ENCODE measurements around the gene OSCAR.

OSCAR gene

DNA sequence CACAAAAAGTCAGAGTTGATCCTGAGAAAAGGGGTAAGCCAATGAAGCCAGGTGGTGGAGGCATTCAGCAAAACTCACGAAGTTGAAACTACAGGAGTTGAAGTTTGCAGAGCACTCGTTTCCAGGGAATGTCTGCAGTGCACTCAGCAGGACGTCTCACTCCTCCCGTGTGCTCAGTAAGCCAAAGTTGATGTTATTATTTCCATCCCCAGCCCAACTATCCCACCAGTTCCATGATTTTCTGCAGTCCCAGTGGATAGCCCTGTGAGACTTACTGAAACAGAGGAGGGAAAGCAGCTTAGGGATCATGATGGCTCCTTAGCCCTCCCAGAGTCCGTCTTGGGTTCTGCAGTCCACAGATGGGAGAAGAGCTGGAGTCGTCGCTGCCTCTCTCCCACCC, 19.6 kb downstream of the OSCAR start, which contains the start of gene TARM1:
TSS of gene TARM1 (minus strand) at position 334 of the 400 bp plus-strand sequence. CDS start at position 309, 25 bp downstream.
- DNase-seq: no peak

DNA sequence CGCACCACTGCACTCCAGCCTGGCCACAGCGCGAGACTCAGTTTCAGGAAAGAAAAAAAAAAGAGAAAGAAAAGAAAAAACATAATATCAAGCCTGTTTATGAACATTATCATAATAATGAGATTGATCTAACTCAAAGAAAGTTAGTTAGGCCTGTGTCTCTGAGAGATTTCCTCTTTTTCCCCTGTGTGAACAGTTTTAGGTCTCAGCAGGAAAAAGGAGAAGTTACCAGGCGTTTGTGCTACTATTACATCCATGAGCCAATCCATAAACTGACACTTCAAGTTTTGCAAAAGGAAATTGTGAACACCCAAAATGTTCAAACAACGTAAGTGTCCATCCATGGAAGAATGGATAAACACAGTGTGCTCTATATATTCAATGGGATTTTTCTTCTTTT, 23.3 kb downstream of the OSCAR start:
- no peak for DNase-seq

DNA sequence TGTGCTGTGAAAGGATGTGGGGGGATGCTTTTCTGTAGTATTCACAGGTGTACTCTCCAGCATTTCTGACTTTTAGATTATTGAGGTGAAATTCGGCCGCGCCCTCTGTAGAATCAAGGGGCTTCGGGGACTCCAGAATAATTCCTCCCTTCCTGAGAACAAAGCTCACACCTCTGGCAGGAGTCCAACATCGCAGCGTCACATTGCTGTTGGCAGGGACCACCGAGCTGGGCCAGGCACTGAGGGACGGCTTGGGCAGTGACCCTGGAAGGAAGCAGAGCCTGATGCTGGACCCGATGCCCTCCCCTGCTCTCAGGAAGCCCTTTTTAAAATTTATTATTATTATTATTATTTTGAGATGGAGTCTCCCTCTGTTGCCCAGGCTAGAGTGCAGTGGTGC, 25.8 kb downstream of the OSCAR start:
- no peak for DNase-seq

DNA sequence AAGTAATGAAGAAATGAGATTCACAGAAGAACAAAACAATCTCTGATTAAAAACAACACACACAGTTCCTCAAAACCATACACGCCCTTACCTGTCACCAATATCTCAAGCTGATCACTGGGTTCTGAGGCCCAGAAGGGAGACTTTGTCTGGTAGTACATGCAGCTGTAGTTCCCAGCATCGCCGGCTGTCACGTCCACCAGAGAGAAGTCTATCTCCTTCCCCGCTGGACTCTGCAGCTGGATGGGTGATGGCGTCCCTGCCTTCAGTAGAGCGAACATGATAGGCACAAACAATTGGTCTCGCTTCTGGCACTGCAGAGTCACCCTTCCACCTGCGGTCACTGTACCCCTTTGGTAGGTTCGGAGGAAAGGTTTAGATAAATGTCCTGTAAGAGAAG, 26.8 kb downstream of the OSCAR start:
- DNase-seq: no peak

DNA sequence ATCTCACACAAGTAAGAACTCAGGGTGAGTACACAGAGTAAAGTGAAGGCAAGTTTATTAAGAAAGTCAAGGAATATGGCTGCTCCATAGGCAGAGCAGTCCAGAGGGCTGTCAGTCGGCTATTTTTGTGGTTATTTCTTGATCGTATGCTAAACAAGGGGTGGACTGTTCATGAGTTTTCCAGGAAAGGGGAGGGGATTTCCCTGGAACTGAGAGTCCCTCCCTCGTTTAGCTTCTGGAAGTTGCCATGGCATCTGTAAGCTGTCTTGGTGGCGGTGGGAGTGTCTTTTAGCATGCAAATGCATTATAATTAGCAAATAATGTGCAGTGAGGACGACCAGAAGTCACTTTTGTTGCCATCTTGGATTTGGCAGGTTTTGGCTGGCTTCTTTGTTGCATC, 31.1 kb downstream of the OSCAR start:
- no peak for DNase-seq

DNA sequence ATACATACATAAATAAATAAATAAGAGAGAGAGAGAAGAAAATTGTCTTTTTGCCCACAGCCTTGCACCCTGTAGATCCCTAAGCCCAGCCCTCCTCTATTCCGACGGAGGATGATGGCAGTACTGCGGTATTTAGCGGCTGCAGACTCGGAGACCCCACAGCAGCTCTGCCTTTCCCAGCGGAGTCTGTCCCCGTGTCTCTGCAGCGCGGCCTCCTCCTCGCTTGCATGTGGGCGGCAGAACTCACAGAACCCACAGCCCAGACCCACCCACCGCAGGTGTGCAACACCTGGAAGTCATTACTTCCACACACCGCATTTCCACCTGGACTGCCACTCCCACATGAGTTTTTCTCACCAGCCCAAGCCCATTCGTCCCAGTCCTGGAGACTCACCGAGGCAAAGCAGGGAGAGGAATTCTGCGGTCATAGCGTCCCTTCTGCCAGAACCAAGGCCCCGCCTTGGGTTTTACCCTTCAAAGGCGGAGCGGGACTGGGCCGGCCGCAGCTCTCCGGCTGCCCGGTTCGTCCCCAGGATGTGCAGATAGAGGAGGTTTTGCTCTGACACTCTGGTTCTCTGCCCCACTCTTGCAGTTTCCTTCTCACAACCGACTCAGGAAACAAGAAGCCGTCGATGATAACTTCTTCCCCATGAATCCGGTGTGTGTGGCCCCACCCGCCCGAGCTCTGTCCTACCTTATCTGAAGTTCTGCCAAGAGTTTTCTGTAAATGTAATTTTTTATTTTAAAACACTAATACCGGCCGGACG, 37.1 kb downstream of the OSCAR start, which contains the start of gene VSTM1:
TSS of gene VSTM1 (minus strand) at position 548 of the 767 bp plus-strand sequence. CDS start at position 428, 120 bp downstream.
- DNase-seq: no peak

DNA sequence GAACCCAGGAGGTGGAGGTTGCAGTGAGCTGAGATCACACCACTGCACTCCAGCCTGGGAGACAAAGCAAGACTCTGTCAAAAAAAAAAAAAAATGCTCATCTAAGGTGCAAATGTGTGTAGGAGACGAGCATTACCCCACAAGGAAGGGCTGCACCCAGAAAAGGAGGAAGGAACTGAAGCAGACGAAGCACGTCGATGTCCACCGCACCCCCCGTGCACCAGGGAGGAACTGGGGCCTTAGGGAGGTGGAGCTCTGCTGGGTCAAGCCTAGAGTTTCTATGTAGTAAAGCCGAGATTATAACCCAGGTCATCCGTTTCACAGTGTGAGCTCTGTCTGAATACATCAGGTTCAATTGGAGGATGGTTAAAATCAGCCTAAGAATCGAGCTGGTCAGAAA, 38.0 kb downstream of the OSCAR start:
- no peak for DNase-seq

DNA sequence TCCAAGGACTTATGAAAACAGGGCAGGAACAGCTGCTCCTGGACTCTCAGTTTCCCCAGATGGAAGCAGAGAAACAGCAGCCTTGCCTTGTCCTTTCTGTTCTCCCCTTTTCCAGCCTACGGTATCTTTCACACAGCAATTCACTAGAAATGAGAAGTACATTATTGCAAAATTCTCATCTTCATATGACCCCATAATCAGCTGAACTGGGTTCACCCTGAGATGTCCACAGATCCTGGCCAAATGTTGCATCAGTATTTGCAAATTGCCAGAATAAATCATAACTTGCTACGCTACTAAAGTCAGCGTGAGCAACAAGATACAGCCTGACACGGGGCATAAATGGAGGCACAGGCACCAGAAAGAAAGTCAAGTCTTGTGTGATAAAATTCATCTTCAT, 53.0 kb downstream of the OSCAR start:
- no peak for DNase-seq

DNA sequence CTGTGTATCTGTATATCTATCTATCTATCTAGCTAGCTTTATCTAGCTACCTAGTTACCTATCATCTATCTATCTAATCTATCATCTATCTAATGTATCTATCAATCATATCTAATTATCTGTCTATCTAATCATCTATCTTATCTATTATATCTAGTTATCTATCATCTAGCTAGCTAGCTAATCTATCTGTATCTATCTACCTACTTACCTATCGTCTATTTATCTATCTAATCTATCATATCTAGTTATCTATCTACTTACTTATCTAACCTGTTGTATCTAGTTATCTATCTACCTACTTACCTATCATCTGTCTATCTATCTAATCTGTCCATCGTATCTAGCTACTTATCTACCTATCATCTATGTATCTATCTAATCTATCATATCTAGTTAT, 54.8 kb downstream of the OSCAR start:
- DNase-seq: no peak

Measured in NCI-H526 treated with DMSO at 0.1 percent for 48 hours (cell line).